NCI-H146 treated with DMSO at 0.1 percent for 48 hours (cell line): ENCODE data around the gene SPEM2.
A peak's percentile ranks its signal among the peaks of the same experiment; 100 is the strongest.

Experiments
- DNase-seq: peaks from one replicate; lab custom pipeline; 2025; ENCODE audit not compliant: unreplicated experiment; lab: John Stamatoyannopoulos, UW

SPEM2 gene

DNA sequence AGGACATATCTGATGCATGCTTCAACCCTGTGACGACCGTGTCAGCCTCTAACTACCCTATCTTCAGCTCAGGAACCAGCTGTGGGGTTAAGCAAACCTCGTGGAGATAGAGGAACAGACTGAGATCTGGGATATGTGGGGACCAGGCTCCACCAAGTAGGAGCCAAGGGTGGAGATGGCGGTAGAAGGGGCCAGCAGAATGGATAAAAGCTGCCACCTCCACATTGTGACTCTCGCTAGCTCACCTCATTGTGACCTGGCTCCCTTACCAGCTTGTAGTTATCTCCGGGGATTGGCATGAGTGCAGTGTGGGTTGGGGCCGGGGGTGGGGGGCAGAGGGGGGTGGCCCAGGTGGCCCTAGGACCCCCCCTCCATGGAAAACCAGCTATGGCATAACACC, at the start of gene SPEM2:
Gene SPEM2, plus strand, starts transcription at position 301 of the 400 bp plus-strand sequence. Its CDS starts 73 bp downstream, at position 374.
- DNase-seq: no peak

DNA sequence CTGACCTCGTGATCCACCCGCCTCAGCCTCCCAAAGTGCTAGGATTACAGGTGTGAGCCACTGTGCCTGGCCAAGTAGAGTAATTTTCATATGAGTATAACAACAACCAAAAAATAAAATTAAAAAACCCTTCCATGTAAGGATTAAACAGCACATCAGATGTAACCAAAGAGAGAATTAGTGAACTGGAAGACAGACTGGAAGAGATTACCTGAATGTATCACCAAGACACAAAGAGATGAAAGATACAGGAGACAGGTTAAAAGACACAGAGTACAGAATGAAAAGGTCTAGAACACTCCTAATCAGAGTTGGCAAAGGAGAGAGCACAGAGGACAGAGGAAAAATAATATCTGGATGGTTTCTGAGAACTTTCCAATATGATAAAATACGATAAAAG, 46.3 kb upstream of the SPEM2 start:
- DNase-seq: no peak

DNA sequence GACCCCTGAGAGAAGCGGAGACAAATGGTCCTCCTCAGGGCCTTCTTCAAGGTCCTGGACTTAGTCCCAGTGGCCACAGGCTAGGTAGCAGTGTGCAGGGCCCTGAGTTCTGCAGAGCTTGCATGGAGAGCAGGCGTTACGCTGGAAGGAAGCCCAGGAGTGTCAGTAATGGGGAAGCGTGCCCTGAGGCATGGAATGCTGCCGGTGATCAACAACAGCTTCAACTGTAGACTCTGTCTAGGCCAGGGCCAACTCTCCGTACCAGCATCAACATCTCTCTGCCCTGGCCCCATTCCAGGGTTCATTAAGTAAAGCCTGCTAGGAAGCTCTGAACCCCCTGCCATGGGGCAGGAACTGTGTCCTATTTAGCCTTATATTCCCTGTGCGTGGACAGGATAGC, 45.1 kb upstream of the SPEM2 start:
- peak; percentile 35 for DNase-seq

DNA sequence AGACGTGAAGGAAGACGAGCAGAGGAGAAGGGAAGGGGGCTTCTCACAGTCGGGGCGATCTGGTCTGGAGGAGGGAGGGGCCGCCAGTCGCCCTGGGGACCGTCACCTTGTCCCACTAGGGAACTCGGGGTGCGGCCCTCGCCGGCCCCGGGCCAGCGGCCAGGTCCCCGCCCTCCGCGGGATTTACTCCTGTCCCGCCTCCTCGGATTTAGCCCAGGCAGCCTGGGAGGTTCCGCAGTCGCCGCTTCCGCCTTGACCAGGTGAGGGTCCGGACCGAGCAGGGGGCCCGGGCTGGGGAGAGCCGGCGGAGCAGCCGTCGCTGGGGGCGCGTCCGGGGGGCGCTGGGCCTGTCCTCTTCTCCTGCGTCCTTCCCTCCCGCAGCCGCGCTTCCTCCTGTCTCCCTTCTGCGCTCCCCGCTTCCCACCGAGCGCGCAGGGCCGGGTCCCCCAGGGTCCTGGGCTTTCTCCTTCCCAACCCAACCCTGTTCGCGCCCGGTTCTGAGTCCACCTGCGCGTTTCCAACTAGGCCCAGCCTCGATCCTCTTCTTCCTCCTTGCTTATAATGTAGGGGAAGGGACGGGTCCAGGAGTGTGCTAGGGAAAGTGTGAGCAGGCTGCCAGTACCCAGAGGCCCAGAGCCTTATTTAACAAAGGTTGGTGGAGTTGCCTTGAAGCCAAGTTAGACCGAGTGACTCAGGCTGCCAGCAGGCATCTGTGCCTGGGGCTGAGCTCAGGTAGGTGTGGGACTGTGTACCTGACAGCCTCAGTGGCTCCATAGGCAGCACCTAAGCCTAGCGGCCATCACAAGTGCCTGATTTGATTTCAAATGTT, 44.3 kb upstream of the SPEM2 start, which contains the start of gene TNK1:
Gene TNK1, plus strand, starts transcription at position 235 of the 829 bp plus-strand sequence. CDS start 1,838 bp downstream, outside the sequence.
- DNase-seq: peak; percentile 14

DNA sequence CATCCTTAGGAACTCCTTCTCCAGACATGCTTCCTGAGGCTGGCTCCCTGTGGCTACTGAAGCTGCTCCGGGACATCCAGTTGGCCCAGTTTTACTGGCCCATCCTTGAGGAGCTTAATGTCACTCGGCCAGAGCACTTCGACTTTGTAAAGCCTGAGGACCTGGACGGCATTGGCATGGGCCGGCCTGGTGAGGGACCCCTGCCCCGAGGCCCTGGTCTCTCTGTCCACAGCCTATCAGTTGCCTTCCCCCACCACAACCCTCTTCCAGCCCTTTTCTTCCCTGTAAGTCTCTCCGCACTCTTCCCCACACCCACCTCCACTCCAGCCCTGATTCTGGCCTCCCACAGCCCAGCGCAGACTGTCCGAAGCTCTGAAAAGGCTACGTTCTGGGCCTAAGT, 42.5 kb upstream of the SPEM2 start:
- no peak for DNase-seq

DNA sequence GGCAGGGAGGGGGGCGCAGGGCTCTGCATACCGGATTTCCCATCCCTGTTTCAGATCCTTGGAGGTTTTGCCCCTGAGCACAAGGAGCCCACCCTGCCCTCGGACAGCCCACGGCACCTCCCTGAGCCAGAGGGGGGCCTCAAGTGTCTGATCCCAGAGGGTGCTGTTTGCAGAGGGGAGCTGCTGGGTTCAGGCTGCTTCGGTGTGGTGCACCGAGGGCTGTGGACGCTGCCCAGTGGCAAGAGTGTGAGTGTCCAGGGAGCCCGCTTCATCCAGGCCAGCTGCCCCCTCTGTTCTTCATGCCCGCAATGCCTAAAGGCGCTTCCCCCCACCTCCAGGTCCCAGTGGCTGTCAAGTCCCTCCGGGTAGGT, 42.1 kb upstream of the SPEM2 start:
- no peak for DNase-seq

DNA sequence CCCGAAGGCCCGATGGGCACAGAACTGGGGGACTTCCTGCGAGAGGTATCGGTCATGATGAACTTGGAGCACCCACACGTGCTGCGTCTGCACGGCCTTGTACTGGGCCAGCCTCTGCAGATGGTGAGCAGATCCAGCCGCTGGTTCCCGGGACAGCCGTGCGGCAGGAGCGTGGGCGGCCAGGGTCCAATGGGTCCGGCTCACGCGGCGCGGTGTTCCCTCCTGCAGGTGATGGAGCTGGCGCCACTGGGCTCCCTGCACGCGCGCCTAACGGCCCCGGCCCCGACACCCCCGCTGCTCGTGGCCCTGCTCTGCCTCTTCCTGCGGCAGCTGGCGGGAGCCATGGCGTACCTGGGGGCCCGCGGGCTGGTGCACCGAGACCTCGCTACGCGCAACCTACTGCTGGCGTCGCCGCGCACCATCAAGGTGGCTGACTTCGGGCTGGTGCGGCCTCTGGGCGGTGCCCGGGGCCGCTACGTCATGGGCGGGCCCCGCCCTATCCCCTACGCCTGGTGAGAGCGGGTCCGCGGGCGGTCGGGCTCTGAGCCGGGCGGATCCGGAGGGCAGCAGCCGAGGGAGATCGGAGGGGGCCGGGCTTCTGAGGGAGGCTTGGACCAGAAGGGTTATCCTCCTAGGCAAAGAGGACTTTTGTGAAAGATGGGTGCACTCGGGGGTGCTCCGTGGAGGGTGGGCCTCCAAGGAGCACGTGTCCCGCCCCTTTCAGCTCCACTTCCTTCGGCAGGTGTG, 41.5 kb upstream of the SPEM2 start:
- peak; percentile 66 for DNase-seq

DNA sequence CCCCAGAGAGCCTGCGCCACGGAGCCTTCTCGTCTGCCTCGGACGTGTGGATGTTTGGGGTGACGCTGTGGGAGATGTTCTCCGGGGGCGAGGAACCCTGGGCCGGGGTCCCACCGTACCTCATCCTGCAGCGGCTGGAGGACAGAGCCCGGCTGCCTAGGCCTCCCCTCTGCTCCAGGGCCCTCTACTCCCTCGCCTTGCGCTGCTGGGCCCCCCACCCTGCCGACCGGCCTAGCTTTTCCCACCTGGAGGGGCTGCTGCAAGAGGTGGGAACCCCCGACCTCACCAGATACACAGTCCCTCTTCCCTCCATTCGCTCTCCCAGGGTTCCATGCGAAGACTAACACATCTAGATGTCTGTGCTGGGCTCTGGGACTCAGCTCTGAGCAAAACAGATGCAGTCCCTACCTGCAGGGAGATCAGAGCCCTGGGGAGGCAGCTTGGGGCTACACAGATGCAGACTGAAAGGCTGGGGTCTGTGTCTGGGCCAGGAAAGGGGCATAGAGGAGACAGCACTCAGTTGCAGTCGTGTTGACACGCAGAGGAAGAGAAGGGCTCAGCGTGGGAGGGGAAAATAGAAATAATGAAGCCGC, 40.8 kb upstream of the SPEM2 start:
- no peak for DNase-seq

DNA sequence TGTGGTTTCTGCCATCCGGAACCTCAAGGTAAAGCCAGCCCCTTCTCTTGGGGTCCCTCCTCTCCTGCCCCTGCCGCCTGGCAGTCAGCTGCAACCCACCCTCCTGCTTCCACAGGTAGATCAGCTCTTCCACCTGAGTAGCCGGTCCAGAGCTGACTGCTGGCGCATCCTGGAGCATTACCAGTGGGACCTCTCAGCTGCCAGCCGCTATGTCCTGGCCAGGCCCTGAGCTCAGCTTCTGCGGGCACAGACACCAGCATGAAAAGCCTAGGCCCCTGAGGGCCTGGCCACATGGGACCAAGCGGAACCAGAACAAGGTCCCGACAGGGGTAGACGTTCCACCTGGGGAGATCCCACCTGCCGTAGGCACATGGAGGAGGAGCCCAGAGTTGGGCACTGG, 36.6 kb upstream of the SPEM2 start:
- DNase-seq: no peak

DNA sequence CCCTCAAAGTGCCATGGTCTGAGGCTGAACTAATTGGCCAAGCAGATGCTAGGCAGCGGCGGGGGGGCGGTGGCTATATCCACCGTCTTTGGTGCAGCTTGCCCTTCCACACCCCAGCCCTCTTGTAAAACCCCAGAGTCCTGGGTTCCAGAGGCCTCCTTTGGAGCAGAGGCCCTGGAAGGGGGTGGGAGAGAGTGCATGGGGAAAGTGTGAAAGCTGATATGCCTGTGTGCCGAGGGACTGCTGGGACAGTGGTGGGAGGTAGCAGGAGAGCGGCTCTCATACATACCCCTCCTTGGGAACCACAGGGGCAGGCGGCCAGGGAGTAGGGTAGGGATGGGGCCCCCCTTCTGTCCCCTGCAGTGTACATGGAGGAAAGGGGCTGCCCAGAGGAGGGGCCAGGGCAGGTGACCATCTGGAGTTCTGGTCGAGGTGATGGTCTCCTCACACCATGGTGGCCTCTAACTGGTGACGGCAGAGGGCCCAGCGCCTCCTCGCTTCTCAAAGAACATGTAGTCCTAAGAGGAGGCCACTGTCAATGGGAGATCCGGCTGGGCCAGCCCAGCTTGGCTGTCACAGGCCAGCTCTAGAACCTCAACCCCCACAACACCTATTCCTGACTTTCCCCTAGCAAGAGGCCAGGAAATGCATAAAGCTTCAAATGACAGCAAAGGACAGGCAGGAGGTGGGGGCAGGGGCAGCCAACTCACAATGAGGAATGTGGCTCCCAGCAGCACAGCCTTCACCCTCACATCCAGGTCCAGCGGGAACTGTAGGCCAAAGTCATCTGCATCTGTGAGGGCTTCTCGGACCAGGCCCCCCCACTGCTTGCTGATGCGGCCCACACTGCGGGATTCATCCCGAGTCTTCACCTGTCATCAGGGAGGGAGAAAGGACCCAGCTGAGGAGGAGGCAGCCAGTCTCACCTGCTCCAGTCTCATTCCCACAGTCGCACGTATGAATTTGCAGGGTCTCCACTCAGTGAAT, 35.2 kb upstream of the SPEM2 start:
- DNase-seq: no peak

DNA sequence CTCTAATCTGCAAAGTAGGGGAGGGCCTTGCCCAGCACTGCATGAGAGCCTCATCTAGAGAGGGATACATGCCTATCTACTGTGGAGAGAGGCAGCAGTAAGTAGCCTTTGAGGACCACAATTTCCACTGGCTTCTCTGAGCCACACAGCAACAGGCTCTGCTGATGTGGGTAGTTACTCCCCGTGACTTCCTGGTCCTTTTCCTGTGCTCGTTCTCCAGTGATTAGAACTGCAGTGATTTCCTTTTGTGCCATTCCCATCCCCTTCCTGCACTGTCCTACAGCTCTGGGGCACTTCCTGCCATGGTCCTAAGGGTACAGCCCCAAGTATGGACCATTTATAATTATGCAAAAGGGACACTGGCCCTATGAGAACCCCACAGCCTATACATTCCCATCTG, 34.1 kb upstream of the SPEM2 start:
- no peak for DNase-seq

DNA sequence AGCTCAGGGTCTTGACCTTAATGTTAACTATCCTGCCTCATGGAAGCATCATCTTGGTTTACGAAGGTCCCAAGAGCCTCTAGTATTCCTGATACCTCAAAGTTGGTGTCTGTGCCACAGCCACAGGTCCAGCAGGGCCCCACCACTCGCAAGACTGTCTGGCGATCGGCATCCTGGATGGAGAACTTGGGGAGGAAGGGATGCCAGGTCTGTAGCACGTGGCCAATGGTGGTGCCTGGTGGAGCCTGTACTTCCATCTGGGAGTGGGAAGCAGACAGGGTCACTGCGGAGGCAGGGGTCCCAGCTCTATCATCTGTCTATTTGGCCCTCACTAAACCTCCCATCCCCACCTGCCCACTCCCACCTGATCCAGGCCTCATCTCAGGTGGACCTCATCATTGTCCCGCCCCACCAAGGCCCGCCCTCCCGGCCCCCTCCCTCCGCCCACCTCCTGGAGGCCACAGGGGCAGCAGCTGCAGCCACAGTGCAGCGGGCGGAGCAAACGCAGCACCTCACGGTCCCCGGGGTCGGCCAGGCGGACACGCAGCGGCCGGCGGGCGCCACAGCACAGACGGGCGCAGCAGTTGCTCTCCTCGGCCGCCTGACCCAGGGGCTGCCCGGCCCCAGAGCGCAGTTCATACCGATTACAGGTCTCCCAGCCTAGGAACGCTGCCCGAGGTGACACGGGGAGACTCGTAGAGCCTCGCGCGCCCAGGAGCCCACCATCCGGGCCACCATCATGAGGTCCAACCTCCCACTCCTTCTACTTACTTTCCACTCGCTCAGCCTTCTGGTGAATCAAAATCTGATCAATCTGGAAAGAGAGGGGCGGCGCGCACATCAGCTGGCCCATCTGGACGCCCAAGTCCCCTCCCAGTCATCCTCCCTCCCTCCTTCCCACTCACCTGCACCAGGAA, 32.5 kb upstream of the SPEM2 start:
- no peak for DNase-seq

DNA sequence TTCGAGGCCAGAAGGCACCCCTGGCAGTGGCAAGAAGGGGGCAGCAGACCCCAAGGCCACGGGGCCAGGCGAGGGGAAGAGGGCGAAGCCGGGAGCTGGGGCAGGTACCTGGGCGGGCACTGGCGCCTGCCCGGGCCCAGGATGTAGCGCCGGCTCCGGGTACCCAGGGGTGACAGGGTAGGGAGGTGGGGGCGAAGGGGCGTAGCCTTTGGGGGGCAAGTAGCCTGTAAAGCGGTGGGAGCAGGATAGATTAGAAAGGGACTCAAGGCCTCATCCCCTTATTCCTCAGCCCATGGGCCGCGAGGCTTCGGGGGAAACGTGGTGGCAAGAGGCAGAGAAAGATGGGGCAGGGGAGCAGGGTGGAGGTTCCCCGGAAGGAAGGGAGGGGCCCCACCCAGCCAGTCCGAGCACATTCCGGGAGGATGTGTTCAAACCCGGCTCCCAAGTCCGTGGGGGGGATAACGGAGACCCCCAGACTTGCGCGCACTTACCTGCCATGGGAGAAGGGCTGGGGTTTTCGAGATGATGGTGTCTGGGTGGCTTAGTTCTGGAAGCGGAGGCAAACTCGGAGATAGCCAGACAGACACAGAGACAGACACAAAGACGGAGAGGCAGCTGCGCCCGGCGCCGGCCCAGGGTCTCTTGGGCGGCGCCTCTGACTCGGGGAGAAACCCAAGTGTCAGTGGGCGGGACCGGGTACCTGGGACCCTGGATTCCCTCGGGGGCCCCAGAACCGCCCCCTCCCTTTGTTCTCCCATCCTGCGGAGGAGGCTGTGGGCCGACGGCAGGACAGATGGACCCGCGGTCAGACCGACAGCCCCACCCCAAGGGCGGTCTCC, 31.6 kb upstream of the SPEM2 start:
- peak; percentile 51 for DNase-seq

DNA sequence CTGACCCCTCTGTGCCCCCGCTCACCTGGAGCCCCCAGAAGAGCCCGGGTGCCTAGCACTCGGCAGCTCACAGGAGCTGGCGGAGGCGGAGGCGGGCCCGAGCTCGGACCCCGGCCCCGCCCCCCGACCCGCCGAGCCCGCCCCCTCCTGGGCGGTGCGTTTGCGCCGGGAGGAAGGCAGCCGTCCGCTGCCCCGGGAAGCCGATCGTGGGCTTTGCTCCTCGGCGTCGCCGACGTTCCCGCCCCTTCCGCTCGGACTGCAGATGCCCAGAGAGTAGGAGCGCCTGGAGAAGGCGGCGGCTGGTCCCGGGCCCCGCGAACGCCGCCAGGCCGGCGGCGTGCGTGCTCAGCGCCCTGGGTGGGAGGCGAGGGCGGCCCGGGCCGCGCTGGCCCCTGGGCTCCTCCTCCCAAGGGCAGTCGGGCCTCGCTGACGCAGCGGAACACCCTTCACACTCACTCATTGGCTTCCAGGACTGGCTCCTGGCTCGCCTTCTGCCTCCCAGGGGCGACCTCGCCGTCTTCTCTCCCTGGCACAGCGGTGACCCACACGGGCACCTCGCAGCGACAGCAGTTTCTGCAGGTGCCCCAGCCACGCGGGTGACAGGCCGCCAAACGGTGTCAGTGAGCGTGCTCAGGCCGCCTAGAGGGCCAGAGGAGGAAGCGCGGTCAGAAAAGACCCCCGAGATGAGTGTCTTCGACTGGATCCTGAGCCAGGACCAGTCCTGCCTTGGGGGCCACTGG, 30.8 kb upstream of the SPEM2 start, which contains the start of gene PLSCR3:
Gene PLSCR3, minus strand, starts transcription at position 74 of the 740 bp plus-strand sequence. CDS start 415 bp downstream, outside the sequence.
- DNase-seq: peak; percentile 85

DNA sequence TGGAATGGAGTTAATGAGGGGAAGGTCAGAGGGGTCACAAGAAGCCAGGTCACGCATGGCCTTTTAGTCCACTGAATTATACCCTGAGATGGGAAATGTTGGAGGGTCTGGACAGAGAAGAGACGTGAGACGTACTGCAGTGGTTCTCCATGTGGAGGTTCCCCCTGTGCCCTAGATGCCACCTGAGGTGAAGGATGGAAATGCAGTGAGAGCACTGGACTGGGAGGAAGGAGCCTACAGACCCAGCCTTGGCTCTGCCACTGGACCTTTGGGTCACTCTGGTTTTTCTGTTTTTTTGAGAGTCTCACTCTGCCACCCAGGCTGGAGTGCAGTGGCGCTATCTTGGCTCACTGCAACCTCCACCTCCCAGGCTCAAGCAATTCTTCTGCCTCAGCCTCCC, 29.3 kb upstream of the SPEM2 start:
- no peak for DNase-seq

DNA sequence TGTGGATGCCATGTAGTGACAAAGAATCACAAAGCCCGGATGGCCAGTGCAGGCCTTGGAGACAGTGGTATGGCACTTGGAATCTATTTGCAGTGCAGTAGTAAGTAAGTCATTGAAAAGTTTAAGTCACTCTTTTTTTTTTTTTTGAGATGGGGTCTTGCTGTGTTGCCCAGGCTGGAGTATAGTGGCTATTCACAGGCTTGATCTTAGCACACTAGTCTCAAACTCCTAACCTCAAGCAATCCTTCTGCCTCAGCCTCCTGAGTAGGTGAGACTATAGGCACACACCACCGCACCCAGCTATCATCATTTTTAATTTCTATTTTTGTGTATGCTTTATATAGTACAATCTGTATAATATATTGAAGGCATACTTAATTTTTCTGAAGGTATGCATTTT, 26.8 kb upstream of the SPEM2 start:
- DNase-seq: no peak

DNA sequence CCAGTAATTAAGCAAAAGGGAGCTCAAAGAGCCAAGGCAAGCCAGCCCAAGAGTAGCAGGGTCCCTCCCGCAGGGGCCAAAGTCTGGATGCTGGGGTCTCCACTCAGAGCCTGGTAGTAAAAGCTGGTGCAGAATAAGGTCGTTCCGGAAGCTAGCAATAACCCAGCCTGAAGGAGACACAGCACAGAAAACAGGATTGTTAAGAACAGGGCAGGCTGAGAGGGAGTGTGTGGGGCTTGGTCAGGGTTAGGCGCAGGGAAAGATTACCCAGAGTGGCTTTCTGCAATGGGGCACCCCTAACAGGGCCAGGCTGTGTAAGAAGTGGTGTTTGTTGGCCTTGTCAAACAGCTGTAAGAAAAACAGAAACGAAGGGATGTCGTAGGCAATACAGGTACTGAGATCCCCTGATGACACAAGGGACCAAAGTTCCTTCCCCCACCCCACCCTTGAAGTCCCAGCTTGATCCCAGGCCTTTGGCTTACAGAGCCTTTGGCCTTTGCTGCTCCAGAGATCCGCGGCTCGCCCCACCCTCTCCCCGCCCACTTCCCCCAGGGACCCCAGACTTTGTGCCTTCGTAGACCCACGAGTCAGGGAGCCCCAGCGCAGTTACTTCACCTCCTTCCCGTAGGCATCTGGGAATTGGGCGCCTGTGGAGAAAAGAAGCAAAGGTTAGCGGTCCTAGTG, 22.2 kb upstream of the SPEM2 start:
- DNase-seq: no peak

DNA sequence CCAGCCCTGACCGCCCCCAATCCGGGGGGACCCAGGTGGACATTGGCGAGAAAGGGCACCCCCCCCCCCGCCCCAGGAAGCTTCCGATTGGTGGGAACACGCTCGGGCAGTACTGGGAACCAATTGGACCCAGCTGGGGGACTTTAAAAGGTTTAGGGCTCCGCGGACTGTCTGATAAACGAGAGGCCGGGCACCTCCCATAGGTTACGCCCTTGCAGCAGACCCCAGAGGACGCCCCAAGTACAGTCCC, 21.8 kb upstream of the SPEM2 start:
- DNase-seq: peak; percentile 76
